IPS-20b (cell line): ENCODE data around the gene RAB30.

Source experiments
- H3K27ac ChIP-seq: one replicate; pipeline ENCODE4 v1.5.1; 2013; ENCODE audit warnings: low read length
- H3K27me3 ChIP-seq: 2 replicates; pipeline ENCODE4 v1.6.1; 2013; ENCODE audit warnings: mild to moderate bottlenecking, low read length, inconsistent platforms; ENCODE audit not compliant: insufficient read depth
- H3K36me3 ChIP-seq: 2 replicates; pipeline ENCODE4 v1.6.1; 2013; ENCODE audit warnings: low read depth, mild to moderate bottlenecking, inconsistent platforms, low read length, moderate library complexity; ENCODE audit not compliant: insufficient read depth
- H3K4me1 ChIP-seq: 2 replicates; pipeline ENCODE4 v1.6.1; 2013; ENCODE audit warnings: mild to moderate bottlenecking, control low read depth, inconsistent platforms, low read length, moderate library complexity; ENCODE audit not compliant: insufficient read depth
- H3K4me3 ChIP-seq: 2 replicates; pipeline ENCODE4 v1.5.1; 2013; ENCODE audit warnings: mild to moderate bottlenecking, low read length, inconsistent platforms
- H3K9ac ChIP-seq: 2 replicates; pipeline ENCODE4 v1.6.1; 2013; ENCODE audit warnings: low read depth, mild to moderate bottlenecking, inconsistent platforms, low read length, moderate library complexity
- H3K9me3 ChIP-seq: 2 replicates; pipeline ENCODE4 v1.6.1; 2013; ENCODE audit warnings: mild to moderate bottlenecking, low read depth, low read length, inconsistent platforms; ENCODE audit not compliant: insufficient read depth

Gene RAB30

DNA sequence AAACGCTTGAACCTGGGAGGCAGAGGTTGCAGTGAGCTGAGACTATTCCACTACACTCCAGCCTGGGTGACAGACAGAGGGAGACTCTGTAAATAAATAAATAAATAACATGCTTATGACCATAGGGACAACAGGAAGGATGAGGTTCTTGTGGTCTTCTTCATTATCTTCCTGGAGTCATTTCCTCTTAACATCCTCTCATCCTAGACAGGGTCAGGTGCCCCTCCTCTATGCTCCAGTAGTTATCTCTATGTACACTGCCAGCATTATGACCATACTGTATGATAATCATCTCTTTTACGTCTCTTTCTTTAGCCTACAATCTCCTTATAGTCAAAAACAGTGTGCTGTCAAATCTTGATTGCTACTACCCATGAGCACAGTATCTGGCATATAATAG, 17.7 kb downstream of the RAB30 start:
- Histone ChIP-seq H3K9me3 (no peaks in the 10 kb centered on the region), H3K27me3 (no peaks in the 10 kb centered on the region), H3K36me3 (no peaks in the 10 kb centered on the region), H3K4me3 (no peak overlapping the region), H3K4me1 (peaks cover 9% of the 10 kb centered on the region; the same call in 1 of the 2 replicates), H3K27ac (no peak overlapping the region), H3K9ac (no peak overlapping the region)

DNA sequence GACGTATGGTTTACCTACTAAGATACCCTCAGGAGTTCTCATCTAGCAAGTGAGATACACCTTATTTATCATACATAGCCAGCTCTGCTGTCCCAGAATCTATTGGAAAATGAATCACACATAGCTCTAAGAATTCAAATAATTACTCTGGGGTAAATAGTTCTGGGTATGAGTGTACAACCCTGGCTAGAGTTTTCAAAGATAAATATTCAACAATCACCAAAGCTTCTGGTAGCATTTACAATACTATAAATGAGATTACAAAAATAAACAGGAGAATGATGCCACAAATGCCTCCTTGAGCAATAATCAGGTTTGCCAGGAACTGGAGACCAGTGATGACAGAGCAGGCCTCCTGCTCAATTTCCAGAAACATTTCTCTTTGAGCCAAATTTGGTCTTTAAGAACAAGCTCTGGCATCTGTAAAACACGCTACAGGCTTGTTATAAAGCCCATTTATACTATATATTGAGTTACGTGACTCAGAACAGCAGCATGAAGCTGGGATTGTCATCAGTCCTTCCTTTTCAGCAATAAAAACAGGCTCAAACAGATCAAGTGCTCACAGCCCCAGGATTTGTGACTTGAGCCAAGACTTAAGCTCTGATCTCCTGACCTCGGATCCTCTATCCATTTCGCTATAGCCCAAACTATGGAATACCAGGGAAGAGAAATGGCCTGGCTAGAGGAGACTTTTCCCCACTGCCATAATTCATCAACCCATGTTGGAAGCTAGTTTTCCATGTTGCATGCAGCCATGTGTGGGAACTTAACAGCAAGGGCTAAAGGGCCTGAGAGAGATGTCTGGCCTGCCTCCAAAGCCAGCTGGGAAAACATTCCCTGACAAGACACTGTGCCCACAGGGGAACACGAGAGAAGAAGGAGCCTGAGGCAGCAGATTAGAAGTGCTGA, 19.7 kb downstream of the RAB30 start:
- no peak overlapping the region for H3K27ac ChIP-seq
- no peaks in the 10 kb centered on the region for H3K9me3 ChIP-seq
- H3K4me1 ChIP-seq, result no peaks in the 10 kb centered on the region
- no peaks in the 10 kb centered on the region for H3K36me3 ChIP-seq
- H3K27me3 ChIP-seq, result no peaks in the 10 kb centered on the region
- no peak overlapping the region for H3K4me3 ChIP-seq
- H3K9ac ChIP-seq, result no peak overlapping the region

DNA sequence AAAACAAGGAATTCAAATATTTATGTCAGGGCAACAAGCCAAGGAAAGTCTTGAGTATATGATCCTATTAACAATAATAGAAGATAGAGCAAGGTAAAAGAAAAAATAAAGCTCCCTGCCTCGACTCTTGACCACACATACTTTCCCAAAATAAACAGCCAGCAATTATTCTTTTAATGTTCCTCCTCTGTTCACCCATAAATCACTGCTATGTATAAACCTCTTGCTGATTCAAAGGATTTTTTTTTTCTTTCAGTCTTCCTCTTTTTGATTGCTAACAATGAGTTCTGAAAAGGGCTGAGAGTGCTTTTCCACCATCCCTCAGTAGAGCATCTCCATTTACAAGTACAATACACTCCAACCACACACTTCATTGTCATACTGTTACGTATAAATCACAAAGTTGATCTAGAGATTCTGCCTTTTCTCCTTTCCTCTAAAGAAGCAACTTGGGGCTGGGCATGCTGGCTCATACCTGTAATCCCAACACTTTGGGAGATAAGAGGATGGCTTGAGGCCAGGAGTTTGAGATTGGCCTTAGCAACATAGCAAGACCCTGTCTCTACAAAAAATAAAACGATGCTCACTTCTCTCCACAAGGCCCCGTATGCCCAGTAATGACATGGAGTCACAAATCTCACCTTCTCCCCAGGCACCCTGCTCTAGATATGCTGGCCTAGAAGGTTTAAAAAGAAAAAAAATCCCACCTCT, 24.0 kb downstream of the RAB30 start:
- H3K27me3 ChIP-seq, result no peaks in the 10 kb centered on the region
- H3K4me3 ChIP-seq, result no peak overlapping the region
- H3K4me1 ChIP-seq, result peaks cover 6% of the 10 kb centered on the region; the same call in 1 of the 2 replicates
- no peak overlapping the region for H3K9ac ChIP-seq
- H3K9me3 ChIP-seq, result no peaks in the 10 kb centered on the region
- H3K36me3 ChIP-seq, result no peaks in the 10 kb centered on the region
- no peak overlapping the region for H3K27ac ChIP-seq

DNA sequence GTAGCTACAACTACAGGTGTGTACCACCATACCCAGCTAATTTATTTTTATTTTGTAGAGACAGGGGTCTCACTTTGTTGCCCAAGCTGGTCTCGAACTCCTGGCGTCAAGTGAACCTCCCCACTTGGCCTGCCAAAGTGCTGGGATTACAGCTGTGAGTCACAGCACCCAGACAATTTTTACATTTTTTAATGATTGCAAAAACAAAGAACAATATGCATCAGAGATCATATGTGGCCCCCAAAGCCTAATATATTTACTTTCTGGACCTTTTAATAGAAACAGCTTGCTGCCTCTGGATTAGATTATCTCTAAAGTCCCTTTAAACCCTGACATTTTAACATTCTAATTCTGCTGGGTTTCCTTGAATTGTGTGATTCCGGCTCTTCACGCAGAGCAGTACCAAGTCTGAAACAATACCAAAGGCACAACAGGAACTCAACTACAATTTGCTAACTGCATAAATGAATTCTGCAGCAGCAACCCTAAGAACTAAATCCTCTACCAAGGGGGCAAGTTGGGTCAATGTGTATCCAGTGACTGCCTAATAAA, 25.0 kb downstream of the RAB30 start:
- no peak overlapping the region for H3K27ac ChIP-seq
- peaks cover 6% of the 10 kb centered on the region; the same call in 1 of the 2 replicates for H3K4me1 ChIP-seq
- H3K9me3 ChIP-seq, result no peaks in the 10 kb centered on the region
- no peaks in the 10 kb centered on the region for H3K36me3 ChIP-seq
- H3K9ac ChIP-seq, result no peak overlapping the region
- no peaks in the 10 kb centered on the region for H3K27me3 ChIP-seq
- no peak overlapping the region for H3K4me3 ChIP-seq

DNA sequence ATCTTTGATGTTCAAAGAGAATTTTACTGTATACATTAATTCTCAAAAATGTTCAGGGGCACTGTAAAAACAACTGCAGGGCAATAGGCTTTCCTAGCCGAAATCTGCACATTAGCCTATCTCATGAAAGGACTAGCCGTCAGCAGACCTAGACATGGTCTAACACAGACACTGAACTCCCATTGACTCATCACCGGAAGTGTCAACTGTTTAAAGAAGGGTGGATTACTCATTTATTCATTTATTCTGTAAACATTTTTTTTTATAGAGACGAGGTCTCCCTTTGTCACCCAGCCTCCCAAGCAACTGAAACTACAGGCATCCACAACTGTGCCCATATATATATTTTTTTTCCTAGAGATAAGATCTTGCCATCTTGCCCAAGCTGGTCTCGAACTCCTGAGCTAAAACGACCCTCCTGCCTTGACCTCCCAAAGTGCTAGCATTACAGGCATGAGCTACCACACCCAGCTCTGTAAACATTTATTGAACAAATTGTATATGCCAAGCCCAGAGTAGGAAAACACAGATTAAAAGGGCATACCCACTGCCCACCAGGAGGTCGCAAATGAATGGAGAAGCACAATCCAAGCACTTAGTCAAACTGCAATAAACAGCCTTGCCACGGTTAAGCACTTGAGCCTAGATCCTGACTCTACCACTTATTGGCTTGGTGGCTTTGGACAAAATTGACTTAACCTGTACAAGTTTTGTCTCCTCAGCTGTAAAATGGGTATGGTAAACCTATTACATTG, 26.6 kb downstream of the RAB30 start:
- Histone ChIP-seq H3K36me3 (no peaks in the 10 kb centered on the region), H3K27ac (no peak overlapping the region), H3K27me3 (no peaks in the 10 kb centered on the region), H3K4me1 (peaks cover 6% of the 10 kb centered on the region; the same call in 1 of the 2 replicates), H3K9me3 (no peaks in the 10 kb centered on the region), H3K4me3 (no peak overlapping the region), H3K9ac (no peak overlapping the region)

DNA sequence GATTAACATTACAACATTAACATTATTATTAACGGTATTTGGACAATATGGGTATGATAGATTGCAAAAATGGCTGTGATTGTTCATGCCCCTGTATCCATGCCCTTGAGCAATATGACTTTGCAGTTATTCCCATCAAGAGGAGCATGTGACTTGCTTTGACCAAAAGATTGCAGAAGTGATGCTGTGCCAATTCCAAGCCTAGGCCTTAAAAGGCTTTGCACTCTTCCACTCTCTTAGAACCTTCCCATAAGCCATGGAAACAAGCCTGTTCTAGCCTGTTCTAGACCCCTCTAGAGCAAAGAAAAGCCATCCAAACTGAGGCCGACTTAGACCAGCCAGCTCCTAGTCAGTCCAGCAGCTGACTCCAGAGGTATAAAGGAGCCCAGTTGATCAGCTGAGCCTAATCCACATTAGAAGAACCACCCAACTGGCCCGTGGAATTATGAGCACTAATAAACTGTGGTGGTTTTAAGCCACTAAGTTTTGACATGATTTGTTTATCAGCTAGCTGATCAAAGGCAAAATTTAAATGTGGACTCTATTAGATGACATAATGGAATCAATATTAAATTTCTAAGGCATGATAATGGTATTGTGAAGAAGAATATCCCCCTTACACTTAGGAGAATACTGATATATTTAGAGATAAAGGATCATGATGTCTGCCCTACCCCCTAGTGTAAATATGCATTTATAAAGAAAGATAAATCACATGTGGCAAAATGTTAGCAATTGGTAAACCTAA, 28.6 kb downstream of the RAB30 start:
- Histone ChIP-seq H3K9ac (no peak overlapping the region), H3K4me3 (no peak overlapping the region), H3K36me3 (no peaks in the 10 kb centered on the region), H3K9me3 (no peaks in the 10 kb centered on the region), H3K4me1 (peaks cover 6% of the 10 kb centered on the region; the same call in 1 of the 2 replicates), H3K27ac (no peak overlapping the region), H3K27me3 (no peaks in the 10 kb centered on the region)

DNA sequence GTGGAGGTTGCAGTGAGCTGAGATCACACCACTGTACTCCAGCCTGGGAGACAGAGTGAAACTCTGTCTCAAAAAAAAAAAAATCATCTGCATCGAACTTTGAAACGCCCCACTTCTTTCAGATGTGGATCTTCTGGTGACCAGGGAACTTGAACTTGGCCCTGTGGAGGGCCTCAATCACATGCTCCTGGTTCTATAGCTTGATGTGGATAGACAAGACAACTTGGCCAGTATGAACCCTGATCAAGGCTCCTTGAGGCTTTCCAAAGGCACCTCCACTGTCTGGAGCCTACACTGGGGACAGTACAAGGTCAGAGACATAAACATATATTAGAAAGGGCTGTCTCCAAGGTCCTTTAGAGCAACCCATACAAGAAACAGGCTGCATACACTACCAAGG, 30.6 kb downstream of the RAB30 start:
- Histone ChIP-seq H3K4me3 (no peak overlapping the region), H3K27me3 (no peaks in the 10 kb centered on the region), H3K9ac (no peak overlapping the region), H3K36me3 (no peaks in the 10 kb centered on the region), H3K4me1 (peaks cover 6% of the 10 kb centered on the region; the same call in 1 of the 2 replicates), H3K9me3 (no peaks in the 10 kb centered on the region), H3K27ac (no peak overlapping the region)

DNA sequence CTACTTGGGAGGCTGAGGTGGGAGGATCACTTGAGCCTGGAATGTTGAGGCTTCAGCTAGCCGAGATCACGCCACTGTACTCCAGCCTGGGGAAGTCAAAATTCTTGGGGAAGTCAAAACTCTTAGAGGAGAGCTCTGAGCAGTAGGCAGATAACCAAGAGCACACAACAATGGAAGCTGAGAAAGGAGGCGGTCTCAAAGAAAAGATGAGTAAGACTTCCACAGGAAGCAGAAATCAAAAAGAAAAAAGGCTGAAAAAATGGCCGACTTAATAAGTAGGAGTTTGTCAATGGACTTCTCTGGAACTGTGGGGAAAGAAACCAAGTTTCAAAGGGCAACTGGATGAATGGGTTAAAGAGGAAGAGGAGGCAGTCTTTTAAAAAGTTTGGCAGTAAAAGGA, 32.1 kb downstream of the RAB30 start:
- no peaks in the 10 kb centered on the region for H3K36me3 ChIP-seq
- H3K4me1 ChIP-seq, result no peaks in the 10 kb centered on the region
- H3K4me3 ChIP-seq, result no peak overlapping the region
- no peak overlapping the region for H3K27ac ChIP-seq
- H3K9ac ChIP-seq, result no peak overlapping the region
- H3K9me3 ChIP-seq, result no peaks in the 10 kb centered on the region
- no peaks in the 10 kb centered on the region for H3K27me3 ChIP-seq

DNA sequence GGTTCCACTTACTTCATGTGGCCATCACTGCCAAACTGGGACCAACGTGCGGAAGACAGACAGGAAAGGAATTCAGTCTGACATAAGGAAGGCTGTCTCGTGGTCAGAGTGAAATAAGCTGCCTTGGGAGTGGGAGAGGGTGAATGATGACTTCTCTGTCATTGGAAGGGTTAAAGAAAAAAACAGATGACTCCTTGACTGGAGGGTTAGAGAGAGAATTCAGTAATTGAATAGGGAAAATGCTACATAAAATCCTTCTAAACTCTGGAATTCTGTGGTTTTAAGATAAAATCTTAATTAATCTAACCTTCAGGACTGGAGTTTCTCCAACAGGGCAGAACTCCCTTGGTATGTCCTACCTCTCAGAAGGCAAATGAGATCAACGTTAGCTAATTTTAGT, 33.8 kb downstream of the RAB30 start:
- Histone ChIP-seq H3K27ac (no peak overlapping the region), H3K9ac (no peak overlapping the region), H3K27me3 (no peaks in the 10 kb centered on the region), H3K4me3 (no peak overlapping the region), H3K9me3 (no peaks in the 10 kb centered on the region), H3K36me3 (no peaks in the 10 kb centered on the region), H3K4me1 (peaks cover 8% of the 10 kb centered on the region; the same call in 1 of the 2 replicates)

DNA sequence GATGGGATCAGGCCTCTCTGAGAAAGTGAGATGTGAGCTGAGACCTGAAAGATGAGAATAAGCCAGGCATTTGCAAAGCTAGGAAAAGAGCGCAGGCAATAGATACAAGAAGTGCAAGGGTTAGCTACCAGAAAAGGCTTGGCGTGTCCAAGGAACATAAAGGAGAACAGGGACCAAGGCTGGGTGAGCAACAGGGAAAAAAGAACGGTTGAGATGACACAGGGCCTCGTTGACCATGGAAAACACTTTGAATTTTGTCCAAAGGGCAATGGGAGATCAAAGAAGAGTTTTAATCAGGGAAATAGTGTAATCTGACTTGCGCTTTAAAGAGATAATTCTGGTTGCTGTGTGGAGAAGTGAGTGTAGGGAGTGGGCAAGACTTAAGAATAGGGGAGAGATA, 35.0 kb downstream of the RAB30 start:
- Histone ChIP-seq H3K9me3 (no peaks in the 10 kb centered on the region), H3K27me3 (no peaks in the 10 kb centered on the region), H3K4me3 (no peak overlapping the region), H3K4me1 (peaks cover 8% of the 10 kb centered on the region; the same call in 1 of the 2 replicates), H3K36me3 (no peaks in the 10 kb centered on the region), H3K27ac (no peak overlapping the region), H3K9ac (no peak overlapping the region)
